GM23338 (cell line): Measurements from ENCODE around the gene SMC1A. TPM values are rescaled to one million over a fixed set of nuclear protein-coding genes. Genes with fewer than 3 reads are reported as not detected.

ENCODE experiments used
- ATAC-seq: fragments of 200-7000 bp; cut with Tn5 transposase; 3 replicates; pipeline ENCODE4 v1.9.1; 2020
- DNase-seq: peaks from one replicate; pipeline ENCODE4 v3.0.0-alpha.2; 2015; ENCODE audit warnings: low spot score
- H2AFZ ChIP-seq: fragments of 200-600 bp; sonication (generic); 2 replicates; pipeline ENCODE4 v1.8.0; 2016; ENCODE audit warnings: antibody characterized with exemption, mild to moderate bottlenecking, moderate library complexity
- H3F3A ChIP-seq: fragments of 200-600 bp; sonication (generic); replicated peaks from 2 replicates; pipeline ENCODE4 v1.8.0; 2017; ENCODE audit warnings: antibody characterized with exemption, mixed run types, low read depth
- H3K27ac ChIP-seq: fragments of 200-600 bp; sonication (generic); 2 replicates; pipeline ENCODE4 v1.6.1; 2016; ENCODE audit warnings: low read depth
- H3K27me3 ChIP-seq: fragments of 200-600 bp; sonication (generic); 2 replicates; pipeline ENCODE4 v1.8.0; 2016; ENCODE audit warnings: mild to moderate bottlenecking, mixed run types, moderate library complexity; ENCODE audit not compliant: insufficient read depth
- H3K36me3 ChIP-seq: fragments of 200-600 bp; sonication (generic); 2 replicates; pipeline ENCODE4 v1.8.0; 2016; ENCODE audit warnings: mild to moderate bottlenecking; ENCODE audit not compliant: insufficient read depth
- H3K4me1 ChIP-seq: fragments of 200-600 bp; sonication (generic); 2 replicates; pipeline ENCODE4 v1.8.0; 2016; ENCODE audit warnings: mild to moderate bottlenecking, moderate library complexity; ENCODE audit not compliant: insufficient read depth
- H3K4me2 ChIP-seq: fragments of 200-600 bp; sonication (generic); 2 replicates; pipeline ENCODE4 v1.7.1; 2017; ENCODE audit warnings: mixed run types
- H3K4me3 ChIP-seq: fragments of 200-600 bp; sonication (generic); 2 replicates; pipeline ENCODE4 v1.6.1; 2016; ENCODE audit warnings: mixed run types
- H3K79me2 ChIP-seq: fragments of 200-600 bp; sonication (generic); replicated peaks from 2 replicates; pipeline ENCODE4 v1.8.0; 2017; ENCODE audit warnings: mild to moderate bottlenecking; ENCODE audit not compliant: insufficient read depth
- H3K9me2 ChIP-seq: fragments of 200-600 bp; sonication (generic); 2 replicates; pipeline ENCODE4 v1.8.0; 2017; ENCODE audit not compliant: insufficient read depth
- H4K20me1 ChIP-seq: fragments of 200-600 bp; sonication (generic); replicated peaks from 2 replicates; pipeline ENCODE4 v1.8.0; 2017; ENCODE audit warnings: mild to moderate bottlenecking; ENCODE audit not compliant: insufficient read depth
- H3K27ac Mint-ChIP-seq: 2 replicates; pipeline ENCODE4 v1.8.0; 2020; ENCODE audit warnings: inconsistent platforms, mild to moderate bottlenecking, moderate library complexity, mixed read lengths
- H3K27me3 Mint-ChIP-seq: 3 replicates; pipeline ENCODE4 v1.8.0; 2022; ENCODE audit warnings: low read depth, mild to moderate bottlenecking, moderate library complexity, mixed read lengths, inconsistent platforms; ENCODE audit not compliant: insufficient read depth, poor library complexity
- H3K36me3 Mint-ChIP-seq: 3 replicates; pipeline ENCODE4 v1.8.0; 2021; ENCODE audit warnings: low read depth, mild to moderate bottlenecking, inconsistent platforms, moderate library complexity, mixed read lengths
- H3K4me1 Mint-ChIP-seq: 3 replicates; pipeline ENCODE4 v1.8.0; 2020; ENCODE audit warnings: mild to moderate bottlenecking, inconsistent platforms, mixed read lengths
- H3K4me3 Mint-ChIP-seq: 3 replicates; pipeline ENCODE4 v1.8.0; 2021; ENCODE audit warnings: moderate library complexity, mild to moderate bottlenecking, inconsistent platforms, mixed read lengths
- H3K9me3 Mint-ChIP-seq: 3 replicates; pipeline ENCODE4 v1.8.0; 2020; ENCODE audit warnings: moderate library complexity, mild to moderate bottlenecking, inconsistent platforms, mixed read lengths
- CREB1 ChIP-seq: fragments of 250-450 bp; sonication (Bioruptor Pico); IDR thresholded peaks from 2 replicates; pipeline ENCODE4 v1.5.0; 2020; ENCODE audit warnings: low read depth, mild to moderate bottlenecking, moderate library complexity
- EZH2 ChIP-seq: fragments of 200-600 bp; sonication (generic); IDR thresholded peaks from one replicate; pipeline ENCODE4 v1.8.0; 2017; ENCODE audit warnings: antibody characterized with exemption, mild to moderate bottlenecking, low read depth; ENCODE audit not compliant: unreplicated experiment
- EZH2phosphoT487 ChIP-seq: fragments of 200-600 bp; sonication (generic); IDR thresholded peaks from one replicate; pipeline ENCODE4 v1.8.1; 2018; ENCODE audit warnings: antibody characterized with exemption; ENCODE audit not compliant: unreplicated experiment
- NANOG ChIP-seq: IDR thresholded peaks from 2 replicates; pipeline ENCODE4 v1.6.1; 2016; ENCODE audit warnings: antibody characterized with exemption, borderline replicate concordance
- STAT1 ChIP-seq: IDR thresholded peaks from one replicate; pipeline ENCODE4 v1.6.1; 2016; ENCODE audit warnings: antibody characterized with exemption; ENCODE audit not compliant: unreplicated experiment
- ZNF114 ChIP-seq: fragments of 250-450 bp; sonication (Bioruptor Pico); IDR thresholded peaks from 2 replicates; pipeline ENCODE4 v1.5.0; 2020; ENCODE audit warnings: mild to moderate bottlenecking, moderate library complexity
- ZNF331 ChIP-seq: fragments of 250-450 bp; sonication (Bioruptor Pico); IDR thresholded peaks from 2 replicates; pipeline ENCODE4 v1.5.0; 2020; ENCODE audit warnings: low read depth, mild to moderate bottlenecking, moderate library complexity
- polyA plus RNA-seq: library from polyadenylated mRNA; unstranded; fragments of >200 nt; fragmentation: Nextera tagmentation; extraction: Ambion mirVana; gene quantifications from 2 replicates; pipeline ENCODE4 v1.2.1, GENCODE V29; 2016
- total RNA-seq: library from RNA; depleted of rRNA; stranded (reverse); fragments of >200 nt; shearing (Covaris generic); gene quantifications from 2 replicates; pipeline ENCODE4 v1.2.3, GENCODE V29; 2014
- TF ChIP-seq, protein P1 (sequence below): IDR thresholded peaks from 2 replicates; pipeline ENCODE4 v1.6.1; 2016; ENCODE audit warnings: antibody characterized with exemption
- TF ChIP-seq, protein P2 (sequence below): fragments of 250-450 bp; sonication (Bioruptor Pico); IDR thresholded peaks from 2 replicates; pipeline ENCODE4 v1.5.0; 2020; ENCODE audit warnings: mild to moderate bottlenecking, moderate library complexity

Gene SMC1A
- total and polyA plus RNA-seq, 2 experiments from 2014 or later, result 63.3 to 69.0 TPM

GRCh38 chrX:53412446-53412845, 10.0 kb downstream of the SMC1A start:
- H3K4me2 ChIP-seq, result no peak overlapping the region
- DNase-seq (no peak), ATAC-seq (no peak)
- H3K27ac Mint-ChIP-seq, result no peak overlapping the region
- 0 out of 2 replicates have a peak, but pooled peaks cover 7% of the 10 kb centered on the region for H4K20me1 ChIP-seq
- no peak for TF ChIP-seq ZNF114 (CRISPR knock-in tag)
- no peaks in the 10 kb centered on the region for H3K27me3 ChIP-seq
- no peak overlapping the region for H2AFZ ChIP-seq
- H3K9me3 Mint-ChIP-seq, result no peaks in the 10 kb centered on the region
- no peaks in the 10 kb centered on the region; the same call in none of the 2 replicates for H3K36me3 ChIP-seq
- H3K27ac ChIP-seq, result no peak overlapping the region
- no peaks in the 10 kb centered on the region for H3K9me2 ChIP-seq
- H3F3A ChIP-seq, result no peaks in the 10 kb centered on the region
- peaks cover 56% of the 10 kb centered on the region for H3K36me3 Mint-ChIP-seq
- H3K4me3 Mint-ChIP-seq, result no peak overlapping the region
- peaks cover 12% of the 10 kb centered on the region for H3K79me2 ChIP-seq
- no peaks in the 10 kb centered on the region for H3K4me1 ChIP-seq
- no peak overlapping the region for H3K4me3 ChIP-seq
- H3K4me1 Mint-ChIP-seq, result no peaks in the 10 kb centered on the region
- H3K27me3 Mint-ChIP-seq, result peaks cover 5% of the 10 kb centered on the region

DNA sequence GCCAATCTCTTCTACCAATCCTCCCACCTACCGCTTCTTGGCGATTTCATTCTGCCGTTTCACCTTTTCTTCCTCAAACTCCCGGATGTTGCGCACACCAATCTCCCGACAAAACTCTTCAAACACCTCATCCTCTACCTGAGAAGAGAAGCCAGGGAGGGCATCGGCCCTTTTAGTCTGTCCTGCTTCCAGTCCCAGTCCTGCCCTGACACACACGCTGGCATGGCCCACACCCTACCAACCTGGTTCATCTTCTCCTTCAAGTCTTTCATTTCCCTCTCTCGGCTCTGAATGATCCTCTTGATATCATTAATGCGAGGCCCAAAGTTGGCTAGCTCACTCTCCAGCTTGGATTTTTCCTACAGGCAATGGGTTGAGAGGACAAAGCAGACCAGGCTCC, 18.9 kb downstream of the SMC1A start:
- Mint-ChIP-seq H3K27me3 (no peaks in the 10 kb centered on the region), H3K27ac (no peak overlapping the region)
- H3K27ac ChIP-seq, result no peak overlapping the region

More for the DNA sequence above, 18.9 kb downstream of the SMC1A start:
- Histone ChIP-seq H3K9me2 (no peaks in the 10 kb centered on the region), H3K4me3 (no peak overlapping the region), H3K4me2 (no peak overlapping the region), H3F3A (no peaks in the 10 kb centered on the region), H3K79me2 (no peaks in the 10 kb centered on the region), H3K27me3 (no peaks in the 10 kb centered on the region), H3K36me3 (peaks cover 15% of the 10 kb centered on the region; the same call in 1 of the 2 replicates), H3K4me1 (peaks cover 6% of the 10 kb centered on the region; the same call in 1 of the 2 replicates), H2AFZ (no peak overlapping the region), H4K20me1 (no peaks in the 10 kb centered on the region; the same call in 1 of the 2 replicates)
- no peak overlapping the region for H3K4me3 Mint-ChIP-seq
- ATAC-seq (no peak), DNase-seq (no peak)
- no peak for TF ChIP-seq ZNF331 (CRISPR knock-in tag)
- TF ChIP-seq, protein P1, sequence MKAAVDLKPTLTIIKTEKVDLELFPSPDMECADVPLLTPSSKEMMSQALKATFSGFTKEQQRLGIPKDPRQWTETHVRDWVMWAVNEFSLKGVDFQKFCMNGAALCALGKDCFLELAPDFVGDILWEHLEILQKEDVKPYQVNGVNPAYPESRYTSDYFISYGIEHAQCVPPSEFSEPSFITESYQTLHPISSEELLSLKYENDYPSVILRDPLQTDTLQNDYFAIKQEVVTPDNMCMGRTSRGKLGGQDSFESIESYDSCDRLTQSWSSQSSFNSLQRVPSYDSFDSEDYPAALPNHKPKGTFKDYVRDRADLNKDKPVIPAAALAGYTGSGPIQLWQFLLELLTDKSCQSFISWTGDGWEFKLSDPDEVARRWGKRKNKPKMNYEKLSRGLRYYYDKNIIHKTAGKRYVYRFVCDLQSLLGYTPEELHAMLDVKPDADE, result no peak
- no peak for TF ChIP-seq EZH2phosphoT487
- TF ChIP-seq, protein P2, sequence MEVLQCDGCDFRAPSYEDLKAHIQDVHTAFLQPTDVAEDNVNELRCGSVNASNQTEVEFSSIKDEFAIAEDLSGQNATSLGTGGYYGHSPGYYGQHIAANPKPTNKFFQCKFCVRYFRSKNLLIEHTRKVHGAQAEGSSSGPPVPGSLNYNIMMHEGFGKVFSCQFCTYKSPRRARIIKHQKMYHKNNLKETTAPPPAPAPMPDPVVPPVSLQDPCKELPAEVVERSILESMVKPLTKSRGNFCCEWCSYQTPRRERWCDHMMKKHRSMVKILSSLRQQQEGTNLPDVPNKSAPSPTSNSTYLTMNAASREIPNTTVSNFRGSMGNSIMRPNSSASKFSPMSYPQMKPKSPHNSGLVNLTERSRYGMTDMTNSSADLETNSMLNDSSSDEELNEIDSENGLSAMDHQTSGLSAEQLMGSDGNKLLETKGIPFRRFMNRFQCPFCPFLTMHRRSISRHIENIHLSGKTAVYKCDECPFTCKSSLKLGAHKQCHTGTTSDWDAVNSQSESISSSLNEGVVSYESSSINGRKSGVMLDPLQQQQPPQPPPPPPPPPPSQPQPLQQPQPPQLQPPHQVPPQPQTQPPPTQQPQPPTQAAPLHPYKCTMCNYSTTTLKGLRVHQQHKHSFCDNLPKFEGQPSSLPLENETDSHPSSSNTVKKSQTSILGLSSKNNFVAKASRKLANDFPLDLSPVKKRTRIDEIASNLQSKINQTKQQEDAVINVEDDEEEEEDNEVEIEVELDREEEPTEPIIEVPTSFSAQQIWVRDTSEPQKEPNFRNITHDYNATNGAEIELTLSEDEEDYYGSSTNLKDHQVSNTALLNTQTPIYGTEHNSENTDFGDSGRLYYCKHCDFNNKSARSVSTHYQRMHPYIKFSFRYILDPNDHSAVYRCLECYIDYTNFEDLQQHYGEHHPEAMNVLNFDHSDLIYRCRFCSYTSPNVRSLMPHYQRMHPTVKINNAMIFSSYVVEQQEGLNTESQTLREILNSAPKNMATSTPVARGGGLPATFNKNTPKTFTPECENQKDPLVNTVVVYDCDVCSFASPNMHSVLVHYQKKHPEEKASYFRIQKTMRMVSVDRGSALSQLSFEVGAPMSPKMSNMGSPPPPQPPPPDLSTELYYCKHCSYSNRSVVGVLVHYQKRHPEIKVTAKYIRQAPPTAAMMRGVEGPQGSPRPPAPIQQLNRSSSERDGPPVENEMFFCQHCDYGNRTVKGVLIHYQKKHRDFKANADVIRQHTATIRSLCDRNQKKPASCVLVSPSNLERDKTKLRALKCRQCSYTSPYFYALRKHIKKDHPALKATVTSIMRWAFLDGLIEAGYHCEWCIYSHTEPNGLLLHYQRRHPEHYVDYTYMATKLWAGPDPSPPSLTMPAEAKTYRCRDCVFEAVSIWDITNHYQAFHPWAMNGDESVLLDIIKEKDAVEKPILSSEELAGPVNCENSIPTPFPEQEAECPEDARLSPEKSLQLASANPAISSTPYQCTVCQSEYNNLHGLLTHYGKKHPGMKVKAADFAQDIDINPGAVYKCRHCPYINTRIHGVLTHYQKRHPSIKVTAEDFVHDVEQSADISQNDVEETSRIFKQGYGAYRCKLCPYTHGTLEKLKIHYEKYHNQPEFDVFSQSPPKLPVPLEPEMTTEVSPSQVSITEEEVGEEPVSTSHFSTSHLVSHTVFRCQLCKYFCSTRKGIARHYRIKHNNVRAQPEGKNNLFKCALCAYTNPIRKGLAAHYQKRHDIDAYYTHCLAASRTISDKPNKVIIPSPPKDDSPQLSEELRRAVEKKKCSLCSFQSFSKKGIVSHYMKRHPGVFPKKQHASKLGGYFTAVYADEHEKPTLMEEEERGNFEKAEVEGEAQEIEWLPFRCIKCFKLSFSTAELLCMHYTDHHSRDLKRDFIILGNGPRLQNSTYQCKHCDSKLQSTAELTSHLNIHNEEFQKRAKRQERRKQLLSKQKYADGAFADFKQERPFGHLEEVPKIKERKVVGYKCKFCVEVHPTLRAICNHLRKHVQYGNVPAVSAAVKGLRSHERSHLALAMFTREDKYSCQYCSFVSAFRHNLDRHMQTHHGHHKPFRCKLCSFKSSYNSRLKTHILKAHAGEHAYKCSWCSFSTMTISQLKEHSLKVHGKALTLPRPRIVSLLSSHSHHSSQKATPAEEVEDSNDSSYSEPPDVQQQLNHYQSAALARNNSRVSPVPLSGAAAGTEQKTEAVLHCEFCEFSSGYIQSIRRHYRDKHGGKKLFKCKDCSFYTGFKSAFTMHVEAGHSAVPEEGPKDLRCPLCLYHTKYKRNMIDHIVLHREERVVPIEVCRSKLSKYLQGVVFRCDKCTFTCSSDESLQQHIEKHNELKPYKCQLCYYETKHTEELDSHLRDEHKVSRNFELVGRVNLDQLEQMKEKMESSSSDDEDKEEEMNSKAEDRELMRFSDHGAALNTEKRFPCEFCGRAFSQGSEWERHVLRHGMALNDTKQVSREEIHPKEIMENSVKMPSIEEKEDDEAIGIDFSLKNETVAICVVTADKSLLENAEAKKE (CRISPR knock-in tag), result no peak
- TF ChIP-seq NANOG, result no peak
- TF ChIP-seq STAT1, result no peak
- TF ChIP-seq EZH2, result no peak
- no peak for TF ChIP-seq CREB1 (CRISPR knock-in tag)
- TF ChIP-seq ZNF114 (CRISPR knock-in tag), result no peak
- H3K36me3 Mint-ChIP-seq, result peaks cover 77% of the 10 kb centered on the region
- no peaks in the 10 kb centered on the region for H3K9me3 Mint-ChIP-seq
- peaks cover 28% of the 10 kb centered on the region for H3K4me1 Mint-ChIP-seq
